Neural cell (in vitro differentiated cells): ENCODE results near the gene HCFC2.

Experiments
- CTCF ChIP-seq: fragments of 450-650 bp; IDR thresholded peaks from 2 replicates; pipeline ENCODE4 v1.5.1; 2014; ENCODE audit warnings: antibody characterized with exemption, mild to moderate bottlenecking, moderate library complexity; ENCODE audit not compliant: poor library complexity, severe bottlenecking
- MXI1 ChIP-seq: fragments of 450-650 bp; conservative IDR thresholded peaks from 2 replicates; pipeline ENCODE4 v1.6.1; 2014; ENCODE audit warnings: antibody characterized with exemption, mild to moderate bottlenecking; ENCODE audit not compliant: poor library complexity, severe bottlenecking

- TF ChIP-seq MXI1, result no peak
- no peak for TF ChIP-seq CTCF
Measured at GRCh38 chr12:104134882-104135281, 70.6 kb downstream of the HCFC2 start.
